ENCODE measurements around the gene CLPTM1L. TPM values are rescaled to one million over a fixed set of nuclear protein-coding genes. Genes with fewer than 3 reads are reported as not detected.

Gene CLPTM1L
- total and polyA plus RNA-seq, 2 donors, result 60.7 to 142 TPM

DNA sequence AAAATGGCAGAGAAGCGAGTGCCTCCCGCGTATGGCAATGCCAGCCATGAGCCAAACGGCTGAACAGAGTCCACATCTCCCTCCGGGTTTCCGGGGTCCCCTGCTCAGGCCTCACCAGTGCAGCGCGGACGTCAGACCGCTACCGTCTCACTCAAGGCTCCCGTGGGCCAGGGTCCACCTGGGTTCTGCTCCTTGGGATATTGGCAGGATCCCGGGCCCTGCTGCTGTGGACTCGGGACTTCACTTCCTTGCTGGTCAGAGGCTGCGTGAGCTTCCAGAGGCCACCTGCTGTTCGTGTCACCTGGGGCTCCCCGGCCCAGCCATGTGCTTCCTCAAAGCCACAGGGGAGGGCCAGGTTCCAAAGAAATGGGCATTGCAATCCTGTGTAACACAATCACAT lies 38.4 kb upstream of the CLPTM1L start:
- 87% methylated on average over 17 of the region's 17 CpGs for WGBS
- H3K9me3 ChIP-seq (ENCODE audit: control insufficient read depth in 2 of 2, insufficient read depth in 1 of 2, low read length in 1 of 2), result peaks cover 6 to 16% of the 10 kb centered on the region in 2 donors
- no peaks in the 10 kb centered on the region for H3K36me3 ChIP-seq (ENCODE audit: control insufficient read depth in 2 of 2, insufficient read depth in 2 of 2, low read length in 1 of 2)
- DNase-seq (ENCODE audit: low read depth in 6 of 9, low spot score in 9 of 9), result no peak
- peaks cover 15 to 21% of the 10 kb centered on the region in 2 donors for H3K4me1 ChIP-seq (ENCODE audit: control insufficient read depth in 2 of 2, insufficient read depth in 2 of 2, low read length in 2 of 2)
- peaks cover 0 to 34% of the 10 kb centered on the region in 2 donors for H3K27me3 ChIP-seq (ENCODE audit: control insufficient read depth in 2 of 2, insufficient read depth in 1 of 2, low read length in 1 of 2)
- H3K27ac ChIP-seq (ENCODE audit: low read depth in 1 of 2, low read length in 1 of 2), result no peak overlapping the region
- H3K4me3 ChIP-seq (ENCODE audit: low read length in 2 of 2), result no peak overlapping the region

DNA sequence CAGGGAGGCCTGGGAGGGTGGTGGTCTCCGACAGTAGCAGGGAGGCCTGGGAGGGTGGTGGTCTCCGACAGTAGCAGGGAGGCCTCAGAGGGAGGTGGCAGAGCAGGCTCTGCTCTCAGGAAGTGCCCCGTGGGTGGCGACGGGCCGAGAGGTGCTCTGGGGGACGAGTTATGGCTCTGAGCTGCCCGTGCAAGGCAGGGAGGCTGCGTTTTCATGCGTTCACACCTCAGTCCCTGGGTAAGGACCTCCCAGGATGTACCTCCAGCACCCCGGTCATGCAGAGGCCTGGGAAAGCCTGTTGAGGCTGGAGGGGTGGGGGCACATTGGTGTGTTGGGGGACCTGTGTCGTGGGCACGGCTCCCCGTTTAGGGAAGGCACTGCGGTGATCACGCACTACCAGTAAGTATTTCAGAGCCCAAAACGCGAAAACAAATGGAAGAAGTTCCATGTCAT lies 37.4 kb upstream of the CLPTM1L start:
- Histone ChIP-seq H3K27me3 (ENCODE audit: control insufficient read depth in 2 of 2, insufficient read depth in 1 of 2, low read length in 1 of 2) (peaks cover 0 to 26% of the 10 kb centered on the region in 2 donors), H3K9me3 (ENCODE audit: control insufficient read depth in 2 of 2, insufficient read depth in 1 of 2, low read length in 1 of 2) (peaks cover 6 to 20% of the 10 kb centered on the region in 2 donors), H3K4me1 (ENCODE audit: control insufficient read depth in 2 of 2, insufficient read depth in 2 of 2, low read length in 2 of 2) (peaks cover 14 to 19% of the 10 kb centered on the region in 2 donors), H3K27ac (ENCODE audit: low read depth in 1 of 2, low read length in 1 of 2) (no peak overlapping the region), H3K4me3 (ENCODE audit: low read length in 2 of 2) (no peak overlapping the region), H3K36me3 (ENCODE audit: control insufficient read depth in 2 of 2, insufficient read depth in 2 of 2, low read length in 1 of 2) (no peaks in the 10 kb centered on the region)
- 91% methylated on average over 18 of the region's 18 CpGs for WGBS
- DNase-seq (ENCODE audit: low read depth in 6 of 9, low spot score in 9 of 9), result no peak

DNA sequence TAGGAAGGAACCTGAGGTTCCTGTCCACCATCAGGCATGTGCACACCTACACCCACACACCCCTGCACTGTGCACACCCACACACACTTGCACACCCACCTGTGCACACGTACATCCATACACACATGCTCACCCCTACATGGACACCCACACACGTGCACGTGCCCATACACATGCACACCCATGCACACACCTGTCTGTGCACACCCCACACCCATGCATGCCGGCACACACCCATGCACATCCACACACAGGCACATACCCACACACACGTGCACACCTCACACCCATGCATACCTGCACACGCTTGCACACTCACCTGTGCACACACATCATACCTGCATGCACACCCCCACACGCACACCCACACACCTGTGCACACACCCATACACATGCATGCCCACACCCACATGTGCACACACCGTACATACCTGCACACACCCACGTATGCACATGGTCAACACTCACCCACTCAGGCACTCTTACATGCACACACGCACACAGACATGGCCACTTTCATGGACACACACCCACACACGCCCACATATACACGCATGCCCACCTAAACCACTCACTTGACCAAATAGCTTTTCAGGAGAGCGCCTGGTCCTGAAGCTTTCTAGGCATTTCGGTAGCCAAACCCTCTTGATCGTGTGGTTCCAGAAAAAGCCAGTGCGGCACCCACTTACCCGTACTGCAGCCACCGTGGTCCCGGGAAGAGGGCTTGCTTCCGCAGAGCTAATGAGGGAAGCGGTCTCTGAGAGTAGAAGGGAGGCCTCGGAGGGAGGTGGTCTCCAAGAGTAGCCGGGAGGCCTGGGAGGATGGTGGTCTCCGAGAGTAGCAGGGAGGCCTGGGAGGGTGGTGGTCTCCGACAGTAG lies 36.7 kb upstream of the CLPTM1L start:
- Histone ChIP-seq H3K4me3 (ENCODE audit: low read length in 2 of 2) (no peak overlapping the region), H3K27me3 (ENCODE audit: control insufficient read depth in 2 of 2, insufficient read depth in 1 of 2, low read length in 1 of 2) (peaks cover 0 to 21% of the 10 kb centered on the region in 2 donors), H3K36me3 (ENCODE audit: control insufficient read depth in 2 of 2, insufficient read depth in 2 of 2, low read length in 1 of 2) (no peaks in the 10 kb centered on the region), H3K27ac (ENCODE audit: low read depth in 1 of 2, low read length in 1 of 2) (no peak overlapping the region), H3K9me3 (ENCODE audit: control insufficient read depth in 2 of 2, insufficient read depth in 1 of 2, low read length in 1 of 2) (peaks cover 6 to 20% of the 10 kb centered on the region in 2 donors), H3K4me1 (ENCODE audit: control insufficient read depth in 2 of 2, insufficient read depth in 2 of 2, low read length in 2 of 2) (peaks cover 9 to 12% of the 10 kb centered on the region in 2 donors)
- no peak for DNase-seq (ENCODE audit: low read depth in 6 of 9, low spot score in 9 of 9)
- WGBS, result 94% methylated on average over 25 of the region's 25 CpGs

DNA sequence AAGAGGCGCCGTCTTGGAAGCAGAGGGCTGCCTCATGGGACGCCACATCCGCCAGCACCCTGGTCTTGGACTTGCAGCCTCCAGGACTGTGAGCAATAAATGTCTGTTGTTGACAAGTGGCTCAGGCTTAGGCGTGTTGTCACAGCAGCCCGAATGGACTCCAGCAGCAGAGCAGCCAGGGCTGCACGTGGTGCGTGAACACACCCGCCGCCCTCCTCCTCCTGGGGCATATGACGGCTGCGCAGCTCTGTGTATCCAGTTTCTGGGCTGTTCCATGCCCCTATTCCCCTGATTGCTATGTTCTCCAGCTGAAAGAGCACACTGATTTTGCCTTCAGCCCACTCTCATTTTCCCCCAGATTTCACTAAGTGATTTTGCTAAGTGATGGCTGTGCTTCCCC lies 36.0 kb upstream of the CLPTM1L start:
- no peak overlapping the region for H3K4me3 ChIP-seq (ENCODE audit: low read length in 2 of 2)
- 94% methylated on average over 12 of the region's 12 CpGs for WGBS
- peaks cover 6 to 20% of the 10 kb centered on the region in 2 donors for H3K9me3 ChIP-seq (ENCODE audit: control insufficient read depth in 2 of 2, insufficient read depth in 1 of 2, low read length in 1 of 2)
- no peak overlapping the region for H3K27ac ChIP-seq (ENCODE audit: low read depth in 1 of 2, low read length in 1 of 2)
- H3K4me1 ChIP-seq (ENCODE audit: control insufficient read depth in 2 of 2, insufficient read depth in 2 of 2, low read length in 2 of 2), result peaks cover 9% of the 10 kb centered on the region in 2 donors
- H3K36me3 ChIP-seq (ENCODE audit: control insufficient read depth in 2 of 2, insufficient read depth in 2 of 2, low read length in 1 of 2), result no peaks in the 10 kb centered on the region
- H3K27me3 ChIP-seq (ENCODE audit: control insufficient read depth in 2 of 2, insufficient read depth in 1 of 2, low read length in 1 of 2), result peaks cover 0 to 20% of the 10 kb centered on the region in 2 donors
- no peak for DNase-seq (ENCODE audit: low read depth in 6 of 9, low spot score in 9 of 9)

DNA sequence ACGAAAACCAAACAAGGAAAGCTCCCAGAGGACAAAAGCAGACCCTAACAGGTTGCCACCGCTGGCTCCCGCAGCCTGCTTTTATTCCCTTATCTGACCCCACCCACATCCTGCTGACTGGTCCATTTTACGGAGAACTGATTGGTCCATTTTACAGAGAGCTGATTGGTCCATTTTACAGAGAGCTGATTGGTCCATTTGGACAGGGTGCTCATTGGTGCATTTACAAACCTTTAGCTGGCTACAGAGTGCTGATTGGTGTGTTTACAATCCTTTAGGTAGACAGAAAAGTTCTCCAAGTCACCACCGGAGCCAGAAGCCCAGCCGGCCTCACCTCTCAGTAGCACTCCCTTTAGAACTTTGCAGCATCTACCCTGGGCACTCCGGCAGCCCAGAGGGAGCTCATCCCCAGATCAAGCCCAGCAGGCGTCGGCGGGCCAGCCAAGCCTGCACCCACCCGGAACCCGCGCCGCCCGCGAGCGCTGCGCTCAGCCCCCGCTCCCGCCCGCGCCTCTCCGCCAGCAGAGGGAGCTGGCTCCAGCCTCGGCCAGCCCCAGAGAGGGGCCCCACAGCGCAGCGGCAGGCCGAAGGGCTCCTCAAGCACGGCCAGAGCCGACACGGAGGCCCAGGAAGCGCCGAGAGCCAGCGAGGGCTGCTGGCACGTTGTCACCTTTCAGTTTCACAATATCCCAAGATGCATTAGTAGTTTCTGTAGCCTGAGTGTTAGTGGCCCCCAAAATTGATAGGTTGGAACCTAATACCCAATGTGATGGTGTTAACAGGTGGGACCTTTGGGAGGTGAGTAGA lies 35.3 kb upstream of the CLPTM1L start:
- peak in 3 of 9 donors; percentile 19 to 46 (median 35) for DNase-seq (ENCODE audit: low read depth in 6 of 9, low spot score in 9 of 9)
- no peak overlapping the region for H3K4me3 ChIP-seq (ENCODE audit: low read length in 2 of 2)
- 29% methylated on average over 34 of the region's 34 CpGs for WGBS

DNA sequence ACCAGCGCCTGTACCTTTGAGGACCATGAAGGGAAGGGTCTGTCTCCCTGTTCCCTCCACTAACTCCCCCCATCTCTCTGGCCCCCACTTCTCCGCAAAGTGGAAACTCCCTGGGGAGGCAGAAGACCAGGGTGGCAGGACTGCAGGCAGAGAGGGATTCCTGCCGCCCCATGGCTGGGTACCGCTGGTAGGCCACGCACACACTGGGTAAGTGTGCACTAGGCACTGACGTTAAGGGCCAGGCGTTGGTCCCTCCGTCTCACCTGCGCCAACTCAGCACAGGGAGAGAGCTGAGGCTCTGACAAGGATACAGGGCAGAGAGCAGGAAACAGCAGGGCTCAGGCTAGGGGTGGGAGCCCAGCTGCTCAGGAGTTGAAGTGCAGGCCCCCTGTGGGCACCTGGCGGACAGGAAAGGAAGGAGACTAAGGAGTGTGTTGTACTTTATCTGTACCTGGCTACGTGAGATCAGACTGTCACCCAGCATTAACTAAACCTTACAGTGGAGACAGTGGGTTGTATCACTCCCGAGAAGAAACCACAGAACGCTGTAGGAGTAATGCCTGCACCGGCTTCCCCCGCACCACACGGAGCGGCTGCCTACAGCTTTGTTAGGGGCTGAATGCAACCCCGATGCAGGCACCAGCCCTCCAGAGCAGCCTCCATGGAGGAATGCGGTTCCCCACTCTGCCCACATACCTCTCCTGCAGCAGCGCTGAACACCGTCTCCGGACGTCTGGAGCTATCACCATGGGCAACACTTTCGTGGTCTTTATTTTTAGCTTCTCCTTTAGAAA lies 34.2 kb upstream of the CLPTM1L start:
- no peak for DNase-seq (ENCODE audit: low read depth in 6 of 9, low spot score in 9 of 9)
- Histone ChIP-seq H3K27me3 (ENCODE audit: control insufficient read depth in 2 of 2, insufficient read depth in 1 of 2, low read length in 1 of 2) (peaks cover 0 to 28% of the 10 kb centered on the region in 2 donors), H3K27ac (ENCODE audit: low read depth in 1 of 2, low read length in 1 of 2) (no peak overlapping the region), H3K4me1 (ENCODE audit: control insufficient read depth in 2 of 2, insufficient read depth in 2 of 2, low read length in 2 of 2) (peaks cover 3 to 4% of the 10 kb centered on the region in 2 donors), H3K4me3 (ENCODE audit: low read length in 2 of 2) (no peak overlapping the region), H3K36me3 (ENCODE audit: control insufficient read depth in 2 of 2, insufficient read depth in 2 of 2, low read length in 1 of 2) (no peaks in the 10 kb centered on the region), H3K9me3 (ENCODE audit: control insufficient read depth in 2 of 2, insufficient read depth in 1 of 2, low read length in 1 of 2) (peaks cover 6 to 20% of the 10 kb centered on the region in 2 donors)
- 98% methylated on average over 24 of the region's 24 CpGs for WGBS

More for the DNA sequence above, 35.3 kb upstream of the CLPTM1L start:
- Histone ChIP-seq H3K4me1 (ENCODE audit: control insufficient read depth in 2 of 2, insufficient read depth in 2 of 2, low read length in 2 of 2) (peaks cover 3 to 5% of the 10 kb centered on the region in 2 donors), H3K36me3 (ENCODE audit: control insufficient read depth in 2 of 2, insufficient read depth in 2 of 2, low read length in 1 of 2) (no peaks in the 10 kb centered on the region), H3K9me3 (ENCODE audit: control insufficient read depth in 2 of 2, insufficient read depth in 1 of 2, low read length in 1 of 2) (peaks cover 6 to 20% of the 10 kb centered on the region in 2 donors), H3K27ac (ENCODE audit: low read depth in 1 of 2, low read length in 1 of 2) (no peak overlapping the region), H3K27me3 (ENCODE audit: control insufficient read depth in 2 of 2, insufficient read depth in 1 of 2, low read length in 1 of 2) (peaks cover 0 to 22% of the 10 kb centered on the region in 2 donors)

DNA sequence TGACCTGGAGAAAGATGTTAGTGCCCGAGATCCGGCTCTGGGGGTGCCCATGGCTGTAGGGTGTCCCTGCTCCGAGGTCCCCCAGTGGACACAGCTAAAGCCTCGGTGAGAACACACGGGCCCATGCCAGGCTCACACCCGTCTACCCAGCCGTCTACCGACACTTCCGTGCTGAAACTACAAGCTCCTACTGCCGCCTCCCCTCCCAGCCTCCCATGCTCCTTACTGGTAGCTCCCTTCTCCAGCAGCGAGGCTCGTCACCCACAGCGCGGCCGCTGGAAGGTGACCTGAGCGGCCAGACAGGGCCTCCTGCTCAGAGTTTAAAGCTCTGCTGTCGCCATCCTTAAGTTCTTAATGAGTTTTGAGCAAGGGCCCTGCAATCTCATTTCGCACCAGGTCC lies 33.2 kb upstream of the CLPTM1L start:
- peaks cover 3 to 4% of the 10 kb centered on the region in 2 donors for H3K4me1 ChIP-seq (ENCODE audit: control insufficient read depth in 2 of 2, insufficient read depth in 2 of 2, low read length in 2 of 2)
- no peak overlapping the region for H3K27ac ChIP-seq (ENCODE audit: low read depth in 1 of 2, low read length in 1 of 2)
- H3K9me3 ChIP-seq (ENCODE audit: control insufficient read depth in 2 of 2, insufficient read depth in 1 of 2, low read length in 1 of 2), result peaks cover 4 to 20% of the 10 kb centered on the region in 2 donors
- H3K27me3 ChIP-seq (ENCODE audit: control insufficient read depth in 2 of 2, insufficient read depth in 1 of 2, low read length in 1 of 2), result peaks cover 0 to 27% of the 10 kb centered on the region in 2 donors
- no peak overlapping the region for H3K4me3 ChIP-seq (ENCODE audit: low read length in 2 of 2)
- H3K36me3 ChIP-seq (ENCODE audit: control insufficient read depth in 2 of 2, insufficient read depth in 2 of 2, low read length in 1 of 2), result no peaks in the 10 kb centered on the region
- WGBS, result 97% methylated on average over 18 of the region's 18 CpGs
- no peak for DNase-seq (ENCODE audit: low read depth in 6 of 9, low spot score in 9 of 9)

DNA sequence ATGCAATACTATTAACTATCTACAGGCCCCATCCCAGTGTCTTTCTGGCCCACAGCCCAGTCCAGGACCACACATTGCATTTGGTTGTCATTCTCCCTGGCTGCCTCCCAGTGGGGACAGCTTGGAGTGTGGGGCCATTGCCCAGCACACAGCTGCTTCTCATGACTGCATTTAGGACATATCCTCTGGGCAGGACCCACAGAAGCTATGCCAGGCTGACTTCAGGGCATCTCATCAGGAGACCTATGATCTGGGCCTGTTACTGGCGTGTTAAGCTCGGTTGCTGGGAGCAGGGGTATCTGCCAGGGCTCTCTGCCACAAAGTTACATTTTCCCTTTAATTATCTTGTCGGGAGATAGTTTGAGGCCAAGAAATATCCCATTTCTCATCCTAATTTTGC lies 32.1 kb upstream of the CLPTM1L start:
- Histone ChIP-seq H3K9me3 (ENCODE audit: control insufficient read depth in 2 of 2, insufficient read depth in 1 of 2, low read length in 1 of 2) (peaks cover 4 to 20% of the 10 kb centered on the region in 2 donors), H3K36me3 (ENCODE audit: control insufficient read depth in 2 of 2, insufficient read depth in 2 of 2, low read length in 1 of 2) (no peaks in the 10 kb centered on the region), H3K4me1 (ENCODE audit: control insufficient read depth in 2 of 2, insufficient read depth in 2 of 2, low read length in 2 of 2) (peaks cover 3 to 4% of the 10 kb centered on the region in 2 donors), H3K27me3 (ENCODE audit: control insufficient read depth in 2 of 2, insufficient read depth in 1 of 2, low read length in 1 of 2) (peaks cover 0 to 29% of the 10 kb centered on the region in 2 donors), H3K27ac (ENCODE audit: low read depth in 1 of 2, low read length in 1 of 2) (no peak overlapping the region), H3K4me3 (ENCODE audit: low read length in 2 of 2) (no peak overlapping the region)
- DNase-seq (ENCODE audit: low read depth in 6 of 9, low spot score in 9 of 9), result no peak
- 95% methylated on average over 3 of the region's 3 CpGs for WGBS
